NCI-H446 (cell line): ENCODE results near the gene ART3.

Experiments
- DNase-seq, 2 experiments: peaks; one replicate each; lab custom pipeline; 2025; lab: John Stamatoyannopoulos, UW

The ART3 gene

DNA sequence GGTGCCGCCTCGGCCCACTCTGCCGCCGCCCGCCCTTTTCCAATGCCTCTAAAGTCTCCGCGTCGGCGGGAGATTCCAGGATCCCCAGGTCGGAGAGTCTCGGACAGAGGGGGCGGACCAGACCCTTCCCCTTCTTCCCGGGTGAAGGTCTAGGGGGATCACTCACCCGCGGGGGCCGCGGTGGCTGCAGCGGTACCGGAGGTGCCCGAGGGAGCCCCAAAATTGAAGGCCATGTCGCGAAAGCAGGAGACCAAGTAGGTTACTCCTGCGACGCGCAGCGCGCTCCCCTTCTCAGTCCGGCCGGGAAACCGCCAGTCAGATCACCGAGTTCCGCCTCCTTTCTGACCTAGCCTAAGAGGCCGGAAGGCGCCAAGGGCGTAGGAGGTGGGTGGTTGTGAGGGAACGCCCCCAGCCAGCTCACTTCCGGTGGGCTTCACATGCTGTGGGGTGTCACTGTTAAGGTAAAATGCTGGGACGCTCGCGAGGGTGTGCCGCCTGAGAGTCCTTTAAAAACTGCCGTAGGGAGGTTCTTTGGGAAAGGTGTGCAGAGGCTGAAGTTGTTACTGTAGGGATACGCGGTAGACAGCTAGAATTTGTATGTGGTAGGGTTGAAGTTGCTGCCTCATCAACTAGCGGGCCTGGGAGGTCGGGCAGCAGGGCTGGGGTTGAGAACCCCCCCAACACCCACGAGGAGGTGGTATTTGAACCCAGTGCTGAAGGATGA, 73.8 kb downstream of the ART3 start, which contains the start of gene NUP54:
Gene NUP54, minus strand, starts transcription at position 256 of the 724 bp plus-strand sequence. Its CDS starts 23 bp downstream, at position 233.
- DNase-seq, result peak; percentile 89 to 95

DNA sequence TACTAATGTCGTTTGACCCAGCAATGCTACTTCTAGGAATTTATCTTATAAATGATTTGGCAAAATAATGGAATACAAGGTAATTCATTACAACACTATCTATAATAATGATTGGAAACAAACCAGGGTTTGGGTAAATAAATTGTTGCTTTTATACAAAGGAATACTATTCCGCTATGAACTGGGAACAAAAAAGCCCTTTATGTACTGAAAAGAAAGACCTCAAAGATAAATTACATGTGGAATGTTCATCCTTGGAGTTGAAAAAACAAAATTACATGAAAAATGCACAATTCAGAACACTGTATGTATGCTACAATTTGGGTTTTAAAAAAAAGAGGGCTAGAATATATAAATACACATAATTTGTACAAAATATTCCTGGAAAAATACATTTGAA, 78.8 kb downstream of the ART3 start:
- no peak for DNase-seq

DNA sequence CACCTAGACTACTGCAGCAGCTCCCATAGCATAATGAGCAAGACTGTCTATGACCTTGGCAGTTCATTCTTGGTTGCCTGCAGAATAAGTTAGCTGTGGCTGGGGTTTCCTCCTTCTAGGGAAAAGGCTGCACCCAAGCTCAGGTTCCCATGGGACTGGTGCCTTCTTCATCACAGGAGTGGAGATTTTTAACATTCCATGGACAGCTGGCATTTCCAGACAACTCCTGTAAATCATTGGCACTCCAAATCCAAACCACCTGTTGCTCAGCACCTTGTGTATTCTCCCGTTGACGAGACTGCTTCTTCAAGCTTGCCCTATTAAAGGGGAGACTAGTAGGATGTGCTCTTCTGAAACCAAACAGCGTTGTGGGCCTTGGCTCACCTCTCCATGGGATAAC, 81.5 kb downstream of the ART3 start:
- no peak for DNase-seq

DNA sequence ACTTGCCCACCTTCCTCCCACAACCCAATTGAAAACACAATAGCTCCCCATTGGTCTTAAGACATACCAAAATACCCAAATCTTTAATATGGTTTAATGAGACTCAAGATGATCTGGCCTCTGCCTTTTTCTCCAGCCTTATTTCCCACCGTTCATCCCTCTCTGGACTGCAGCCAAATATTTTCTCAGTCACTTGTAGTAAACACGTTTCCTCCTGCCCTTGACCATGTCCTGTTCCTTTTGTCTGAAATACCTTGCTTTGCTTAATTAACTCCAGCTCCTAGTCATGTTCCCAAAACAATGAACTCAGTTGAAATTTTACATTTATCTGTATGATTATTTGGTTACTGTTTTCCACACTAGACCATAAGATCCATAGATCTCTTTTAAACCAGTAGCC, 82.1 kb downstream of the ART3 start:
- DNase-seq, result no peak

DNA sequence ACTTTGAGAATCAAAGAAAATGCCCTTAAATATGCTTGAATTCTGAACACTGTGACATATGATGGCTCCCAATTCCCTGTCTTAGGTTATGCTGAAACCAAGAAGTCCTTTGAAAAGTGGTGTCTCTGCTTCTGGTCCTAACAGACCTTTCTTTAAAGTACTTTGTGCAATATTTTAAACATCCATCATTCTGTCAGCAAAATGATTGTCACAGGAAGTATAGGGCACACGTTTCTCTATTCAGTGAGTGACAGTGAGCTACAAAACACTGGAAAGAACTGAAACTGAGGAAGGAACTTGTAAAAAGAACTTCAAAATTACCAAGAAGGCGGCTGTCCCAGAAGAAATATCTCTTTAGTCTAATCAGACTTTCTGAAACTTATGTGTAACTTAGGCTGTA, 85.8 kb downstream of the ART3 start:
- no peak for DNase-seq
